HG03103 (cell line): Measurements from ENCODE around the gene ADGRL3.

Experiments used
- ATAC-seq: cut with Tn5 transposase; IDR thresholded peaks from one replicate; pipeline ENCODE4 v1.9.1; 2021; ENCODE audit warnings: low read depth; ENCODE audit not compliant: unreplicated experiment

Gene ADGRL3

DNA sequence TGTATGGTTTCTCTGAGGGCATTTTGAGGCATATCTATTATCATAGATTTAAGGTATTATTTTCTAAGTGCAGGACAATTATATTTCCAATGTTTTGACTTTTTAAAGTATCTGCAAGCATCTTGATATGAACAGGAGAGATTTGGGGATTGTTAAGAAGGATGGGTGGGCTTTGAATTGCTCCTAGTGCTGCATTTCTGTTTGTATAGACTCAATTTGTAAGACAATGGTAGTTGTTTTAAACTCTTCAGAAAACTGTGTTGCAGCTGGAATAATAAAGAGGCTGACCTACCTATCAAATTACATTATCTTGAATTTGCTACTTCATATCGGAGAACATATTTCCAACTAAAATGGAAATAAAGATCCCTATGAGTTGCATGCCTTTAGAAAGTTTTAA is 570.3 kb downstream of the ADGRL3 start:
- no peak for ATAC-seq

DNA sequence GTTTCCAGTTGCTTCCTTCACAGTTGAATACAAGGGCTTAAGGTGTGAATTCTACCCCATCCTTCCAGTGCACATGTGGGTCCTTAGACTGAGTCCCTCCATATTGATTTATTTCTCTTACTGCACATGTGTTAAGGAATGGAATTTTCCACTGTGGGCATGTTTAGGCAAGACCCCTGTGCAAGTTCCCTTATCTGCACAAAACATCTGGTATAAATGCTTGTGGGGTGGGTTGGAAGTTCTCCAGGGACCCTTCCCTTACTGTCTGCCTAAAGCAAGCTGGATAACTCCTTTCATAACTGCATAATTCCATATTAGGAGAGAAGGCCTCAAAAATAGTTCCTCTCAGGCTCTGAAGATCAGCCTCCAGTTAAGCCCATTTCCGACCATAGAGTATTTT is 570.9 kb downstream of the ADGRL3 start:
- no peak for ATAC-seq

DNA sequence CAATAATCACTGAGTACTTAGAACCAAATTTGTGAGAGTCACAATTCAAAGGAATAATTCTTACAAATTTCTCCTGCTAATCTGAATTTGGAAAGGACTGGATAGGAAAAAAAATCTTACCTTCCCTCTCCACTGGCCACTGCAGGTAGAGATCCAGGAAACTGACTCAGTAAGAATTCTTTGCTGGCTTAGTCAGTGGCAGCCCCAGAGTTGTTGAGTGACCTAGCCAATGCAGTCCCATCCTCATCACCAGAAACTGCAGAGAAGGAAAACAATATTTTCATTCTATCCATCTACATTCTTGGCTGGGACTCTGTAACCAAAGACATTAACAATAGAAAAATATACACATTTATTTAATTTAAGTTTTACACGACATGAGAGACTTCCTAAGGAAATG is 572.0 kb downstream of the ADGRL3 start:
- no peak for ATAC-seq

DNA sequence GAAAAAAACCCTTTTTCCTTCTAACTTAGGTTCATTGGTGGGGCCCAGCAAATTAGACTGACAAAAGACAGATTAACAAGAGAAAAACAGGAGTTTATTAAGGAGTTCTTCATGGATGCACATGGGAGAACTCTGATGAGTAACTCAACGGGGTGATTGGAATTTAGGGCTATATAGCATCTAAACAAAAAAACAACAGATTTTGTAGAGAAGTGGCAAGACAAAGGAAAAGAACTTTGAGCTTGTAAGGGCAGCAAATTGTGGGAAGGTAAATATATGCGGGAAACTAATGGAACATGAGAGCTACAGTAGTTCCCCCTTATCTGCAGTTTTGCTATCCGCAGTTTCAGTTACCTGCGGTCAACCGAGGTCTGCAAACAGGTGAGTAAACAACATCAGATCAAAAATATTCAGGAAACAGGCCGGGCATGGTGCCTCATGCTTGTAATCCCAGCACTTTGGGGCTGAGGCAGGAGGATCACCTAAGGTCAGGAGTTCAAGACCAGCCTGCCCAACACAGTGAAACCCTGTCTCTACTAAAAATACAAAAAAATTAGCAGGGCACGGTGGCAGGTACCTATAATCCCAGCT is 573.6 kb downstream of the ADGRL3 start:
- no peak for ATAC-seq

DNA sequence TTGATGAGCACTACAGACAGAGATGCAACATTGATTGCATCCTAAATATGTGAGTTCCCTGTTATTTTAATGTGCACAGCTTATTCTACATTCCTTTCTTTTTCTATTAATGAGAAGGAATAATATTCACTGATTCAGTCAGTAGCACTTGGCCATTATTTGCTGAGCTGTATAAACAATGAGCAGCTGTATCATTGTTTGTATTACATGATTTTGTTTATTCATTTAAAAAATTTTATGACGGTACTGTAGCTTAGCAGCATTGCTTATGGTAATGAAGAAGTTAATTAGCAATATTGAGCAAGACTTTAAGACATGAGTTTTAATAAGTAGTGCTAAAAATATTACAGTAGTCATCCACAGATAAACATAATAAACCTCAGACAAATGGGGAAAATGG is 582.0 kb downstream of the ADGRL3 start:
- no peak for ATAC-seq

DNA sequence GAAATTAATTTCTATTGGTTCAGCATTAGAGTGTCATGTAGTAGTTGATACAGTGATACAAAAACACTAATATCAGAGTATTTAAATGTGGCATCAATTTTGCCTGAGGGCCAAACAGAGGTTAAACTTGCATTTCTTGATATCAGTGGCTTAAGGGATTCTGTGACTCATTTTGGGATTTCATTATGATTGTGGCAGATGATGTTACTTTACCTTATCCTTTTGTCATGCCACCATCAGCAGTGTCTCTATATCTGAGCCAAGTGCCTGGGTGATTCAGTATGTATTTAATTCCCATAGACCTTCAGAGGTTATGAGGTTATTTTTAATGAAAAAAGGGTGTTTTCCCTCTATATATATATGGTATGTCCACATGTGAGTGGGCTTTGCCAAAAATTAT is 582.9 kb downstream of the ADGRL3 start:
- ATAC-seq: no peak

DNA sequence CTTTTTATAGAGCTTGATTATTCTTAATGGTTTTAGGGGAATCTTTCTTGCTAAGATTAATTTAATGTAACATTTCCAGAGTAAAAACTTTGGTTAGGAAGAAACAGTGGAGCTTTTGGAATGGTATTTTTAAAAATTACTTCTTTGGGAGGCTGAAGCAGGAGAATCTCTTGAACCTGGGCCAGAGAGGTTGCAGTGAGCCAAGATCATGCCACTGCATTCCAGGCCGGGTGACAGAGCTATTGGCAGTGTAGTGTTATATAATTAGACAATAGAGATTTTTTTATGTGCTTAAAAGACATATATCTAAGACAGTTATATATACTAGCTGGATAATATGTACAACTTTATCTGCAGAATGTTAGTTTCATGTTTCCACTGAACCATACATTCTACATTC is 585.6 kb downstream of the ADGRL3 start:
- no peak for ATAC-seq

DNA sequence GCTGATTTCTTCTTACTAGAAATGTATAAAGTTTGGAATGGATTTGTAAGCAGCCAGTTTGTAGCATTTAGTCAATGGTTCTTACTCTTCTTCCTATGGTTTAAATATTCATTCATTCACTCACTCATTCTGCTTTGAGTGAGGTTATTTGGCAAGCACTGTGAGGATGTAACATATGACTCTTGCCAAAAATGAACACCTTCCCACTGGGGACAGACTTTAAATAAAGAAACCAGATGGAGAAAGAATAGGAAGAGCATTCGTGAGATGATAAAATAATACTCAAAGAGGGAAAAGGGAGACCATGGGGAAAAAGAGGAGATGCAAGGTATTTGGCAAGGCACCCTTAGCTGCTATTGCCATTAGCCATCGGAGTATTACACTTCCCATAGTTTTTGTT is 586.1 kb downstream of the ADGRL3 start:
- no peak for ATAC-seq

DNA sequence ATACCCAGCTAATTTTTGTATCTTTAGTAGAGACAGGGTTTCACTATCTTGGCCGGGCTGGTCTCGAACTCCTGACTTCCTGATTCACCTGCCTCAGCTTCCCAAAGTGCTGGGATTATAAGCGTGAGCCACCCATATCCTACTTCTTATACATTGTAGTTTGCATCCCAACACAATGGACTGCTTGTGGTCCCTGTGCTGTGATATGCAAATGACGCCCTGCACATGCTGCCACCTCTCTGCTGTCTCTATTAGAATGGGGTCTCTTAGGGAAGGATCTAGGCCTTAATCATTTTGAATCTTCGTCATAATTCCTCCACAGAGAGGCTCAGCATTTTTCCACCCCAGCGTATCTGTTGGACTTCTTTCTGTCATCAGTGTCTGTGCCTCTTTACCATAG is 595.9 kb downstream of the ADGRL3 start:
- no peak for ATAC-seq

DNA sequence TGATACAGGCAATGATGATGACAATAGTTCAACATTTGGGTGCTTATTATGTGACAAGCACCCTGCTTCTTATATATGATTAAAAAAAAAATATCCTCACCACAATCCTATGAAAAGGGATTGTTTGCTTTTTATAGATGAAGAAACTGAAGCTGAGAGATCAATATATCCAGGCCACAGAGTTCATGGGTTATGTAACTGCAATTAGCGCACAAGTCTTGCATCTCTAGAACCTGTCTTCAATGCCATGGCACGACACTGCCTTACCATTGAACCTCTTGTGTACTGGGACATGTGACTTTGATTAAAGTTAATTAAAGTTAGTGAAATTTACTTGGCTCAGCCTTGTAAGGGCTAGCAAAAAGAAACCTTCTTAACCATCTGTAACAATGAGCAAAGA is 599.7 kb downstream of the ADGRL3 start:
- no peak for ATAC-seq

DNA sequence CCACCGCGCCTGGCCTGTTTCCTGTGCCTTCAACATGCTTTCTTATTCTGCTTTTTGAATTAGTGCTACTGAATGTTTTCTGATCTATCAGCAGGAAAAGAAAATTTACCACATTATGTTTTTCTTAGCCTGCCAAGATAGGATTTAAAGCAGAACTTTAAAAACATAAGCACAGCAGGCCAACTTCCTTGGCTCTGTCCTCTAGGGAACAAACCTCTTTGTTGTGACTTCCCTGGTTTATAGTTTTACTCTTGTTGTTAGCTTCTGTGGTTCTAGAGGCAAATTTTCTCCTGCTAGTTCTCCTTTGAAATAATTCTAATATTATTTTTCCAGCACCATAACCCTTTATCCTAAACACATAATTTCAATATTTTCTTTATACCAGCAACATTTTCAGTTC is 605.1 kb downstream of the ADGRL3 start:
- no peak for ATAC-seq

DNA sequence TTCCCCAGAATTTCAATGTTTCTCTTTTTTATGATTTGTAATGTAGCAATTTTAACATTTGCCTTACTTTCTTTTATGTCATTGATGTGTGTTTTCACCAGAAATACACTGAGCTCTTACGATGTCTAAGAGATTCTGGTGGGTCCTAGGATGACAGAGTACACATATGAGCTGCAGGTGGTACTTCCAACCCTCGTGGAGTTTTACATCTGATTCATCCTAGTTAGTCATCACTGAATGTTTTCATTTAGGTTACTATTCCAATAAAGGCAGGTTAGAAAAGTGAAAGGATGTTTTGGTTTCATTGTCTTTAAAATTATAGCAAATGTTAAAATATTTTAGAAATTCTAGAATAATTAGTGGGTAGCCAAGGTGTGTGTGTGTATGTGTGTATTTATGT is 605.9 kb downstream of the ADGRL3 start:
- no peak for ATAC-seq

DNA sequence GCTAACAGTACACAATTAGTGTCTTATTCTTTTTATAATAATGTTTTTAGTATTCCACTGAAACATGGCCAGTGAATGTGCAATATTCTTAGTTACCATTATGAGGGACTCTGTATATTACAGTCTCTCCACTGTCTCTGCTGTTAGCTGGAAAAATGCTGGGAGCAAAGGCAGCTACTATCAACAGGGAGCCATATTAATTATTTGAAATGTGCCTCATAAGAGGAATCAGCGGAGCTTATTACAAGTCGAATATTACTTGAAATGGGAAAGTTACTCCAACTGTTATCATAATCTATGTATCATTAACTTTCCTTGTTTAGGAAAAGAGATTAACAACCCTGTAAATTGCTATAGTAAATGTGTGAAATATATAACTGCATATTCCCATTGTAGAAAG is 612.0 kb downstream of the ADGRL3 start:
- ATAC-seq: no peak

DNA sequence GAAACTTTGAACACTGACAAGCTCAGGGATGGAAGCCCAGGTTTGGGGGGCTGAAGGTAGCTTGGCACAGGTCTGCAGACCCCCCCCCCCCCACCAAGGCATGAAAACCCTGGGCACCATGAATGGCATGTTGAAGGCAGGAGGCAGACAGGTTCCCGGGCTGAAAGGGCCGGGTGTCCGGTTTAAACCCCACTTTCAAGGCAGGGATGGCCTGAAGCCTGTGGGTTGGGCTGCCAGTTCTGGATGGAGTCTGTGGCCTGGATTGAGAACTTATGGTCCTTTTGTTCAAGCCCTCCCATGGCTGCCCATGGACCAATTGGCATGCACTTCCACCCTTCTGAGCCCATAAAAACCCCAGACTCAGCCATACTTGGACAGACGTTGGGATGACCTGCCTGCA is 616.9 kb downstream of the ADGRL3 start:
- no peak for ATAC-seq

DNA sequence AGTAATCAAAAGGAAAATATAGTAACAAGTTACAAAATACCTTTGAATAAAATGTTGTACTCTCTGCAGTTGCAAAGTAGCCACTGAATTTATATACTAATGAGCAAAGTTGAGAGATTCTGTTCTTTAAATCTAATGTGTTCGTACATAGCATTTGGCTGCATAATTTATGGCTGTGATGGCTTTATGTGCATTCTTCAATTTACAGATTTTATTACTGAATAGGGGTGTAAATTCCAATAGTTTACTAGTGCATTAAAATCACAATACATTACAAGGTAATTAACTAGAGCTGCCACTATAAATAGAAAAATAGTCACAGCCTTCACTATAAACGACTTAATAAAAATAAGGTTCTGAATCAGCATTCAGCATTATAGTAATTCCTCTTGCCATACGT is 620.0 kb downstream of the ADGRL3 start:
- ATAC-seq: no peak

DNA sequence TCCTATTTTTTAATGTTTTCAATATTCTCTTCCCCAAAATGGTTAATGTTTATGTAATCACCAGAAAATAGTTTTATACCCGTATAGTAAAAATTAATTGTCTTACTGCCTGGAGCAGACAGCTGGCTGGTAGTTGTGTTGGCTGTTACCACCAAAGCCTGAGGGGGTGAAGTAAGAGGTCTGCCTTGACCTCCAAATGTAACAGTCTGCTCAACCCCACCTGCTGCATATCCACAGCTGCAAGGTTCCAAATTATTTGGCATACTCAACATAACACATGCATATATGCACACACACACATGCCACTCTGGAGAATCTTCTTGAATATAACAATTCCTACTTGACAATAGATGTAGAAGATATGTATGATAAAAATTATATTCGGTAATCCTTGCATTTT is 624.3 kb downstream of the ADGRL3 start:
- ATAC-seq: no peak

DNA sequence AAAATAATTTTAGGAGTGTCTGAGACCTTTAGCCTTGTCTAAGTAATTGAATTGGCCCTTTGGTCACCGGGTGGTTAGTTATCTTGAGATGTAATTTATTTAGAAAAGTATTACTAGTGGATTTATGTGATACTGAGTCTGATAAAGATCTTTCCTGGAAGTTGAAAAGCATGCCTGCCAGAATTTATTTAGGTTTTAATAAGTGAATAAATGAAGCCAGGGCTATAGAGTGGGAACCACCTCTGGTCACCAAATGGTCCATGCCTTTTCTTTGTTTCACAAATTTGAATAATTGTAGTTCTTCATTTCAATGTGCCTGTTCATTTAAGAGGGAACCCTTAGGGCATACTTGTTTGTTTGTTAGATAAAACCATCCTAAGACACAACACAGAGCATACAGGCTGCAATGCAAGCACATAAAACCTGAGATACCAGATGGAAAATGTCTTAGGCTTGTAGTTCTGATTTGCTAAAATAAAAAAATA is 627.8 kb downstream of the ADGRL3 start:
- no peak for ATAC-seq

DNA sequence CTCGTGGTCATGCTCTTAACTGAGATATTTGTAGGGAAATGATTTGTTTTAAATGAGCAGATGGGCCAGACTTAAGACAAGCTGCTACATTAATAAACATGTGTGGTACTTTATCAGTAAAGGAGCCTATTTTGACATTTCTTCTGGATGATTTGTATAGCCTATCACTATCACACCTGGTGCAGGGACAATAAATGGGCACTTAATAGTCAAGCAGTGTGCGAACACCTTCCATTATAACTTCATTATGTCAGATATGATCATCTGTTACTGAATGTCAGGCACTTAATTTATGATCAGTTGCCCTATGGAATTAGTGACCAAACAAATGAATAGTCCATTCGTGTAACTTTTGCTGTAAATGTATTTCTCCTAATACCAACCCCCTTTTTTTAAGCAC is 628.8 kb downstream of the ADGRL3 start:
- no peak for ATAC-seq

DNA sequence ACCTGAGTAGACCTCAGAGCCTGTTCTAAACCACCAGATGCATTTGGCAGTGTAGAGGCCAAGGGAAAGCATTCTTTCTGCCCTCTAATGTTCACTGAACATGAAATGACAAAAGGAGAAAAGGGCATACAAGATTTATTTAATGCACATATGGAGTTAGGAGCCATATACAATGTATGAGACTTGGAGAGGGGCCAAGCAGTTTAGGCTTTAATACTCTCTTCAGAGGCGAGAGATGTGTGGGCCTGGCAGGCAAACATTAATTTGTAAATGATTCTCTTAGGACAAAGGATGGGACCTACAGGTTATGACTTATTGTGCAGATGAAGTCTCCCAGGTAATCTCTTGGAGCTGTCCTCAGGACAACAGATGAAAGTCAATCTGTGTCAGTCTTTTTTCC is 631.9 kb downstream of the ADGRL3 start:
- ATAC-seq: no peak

DNA sequence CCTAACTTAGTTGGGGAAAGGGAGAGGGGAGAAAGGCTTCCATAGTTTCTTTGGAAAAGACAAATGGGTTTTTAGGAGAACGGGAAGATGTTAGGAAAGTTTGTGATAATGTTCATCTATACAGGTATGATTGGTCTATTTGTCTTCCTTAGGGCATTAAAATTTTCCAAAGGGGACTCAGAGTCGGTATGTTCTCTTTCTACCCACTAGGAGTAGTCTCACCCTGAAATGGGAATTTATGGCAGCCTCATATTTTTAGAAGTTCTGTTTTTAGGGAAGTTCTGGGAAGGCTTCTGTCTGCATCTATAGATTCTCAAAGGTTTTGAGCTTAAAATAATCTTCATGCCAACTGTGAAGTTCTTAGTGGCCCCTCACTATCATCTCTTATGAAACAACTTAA is 637.3 kb downstream of the ADGRL3 start:
- ATAC-seq: no peak

DNA sequence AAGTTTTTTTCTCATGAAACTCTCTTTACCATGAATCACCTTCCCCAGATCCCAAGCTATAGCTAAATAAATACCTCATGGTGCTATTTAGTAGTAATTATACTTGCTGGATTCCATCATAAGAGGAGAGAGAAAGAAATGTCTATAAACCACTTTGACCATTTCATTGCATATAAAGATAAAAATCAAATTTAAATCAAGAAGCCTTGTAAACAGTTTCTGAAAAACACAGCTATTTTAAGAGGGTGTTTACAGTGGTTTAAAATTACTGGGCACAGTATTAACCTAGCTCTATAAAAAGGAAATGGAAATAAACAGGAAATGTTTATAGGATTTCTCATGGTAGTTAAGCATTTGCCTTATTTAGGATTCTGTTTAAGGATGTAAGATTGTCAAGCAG is 637.9 kb downstream of the ADGRL3 start:
- ATAC-seq: no peak

DNA sequence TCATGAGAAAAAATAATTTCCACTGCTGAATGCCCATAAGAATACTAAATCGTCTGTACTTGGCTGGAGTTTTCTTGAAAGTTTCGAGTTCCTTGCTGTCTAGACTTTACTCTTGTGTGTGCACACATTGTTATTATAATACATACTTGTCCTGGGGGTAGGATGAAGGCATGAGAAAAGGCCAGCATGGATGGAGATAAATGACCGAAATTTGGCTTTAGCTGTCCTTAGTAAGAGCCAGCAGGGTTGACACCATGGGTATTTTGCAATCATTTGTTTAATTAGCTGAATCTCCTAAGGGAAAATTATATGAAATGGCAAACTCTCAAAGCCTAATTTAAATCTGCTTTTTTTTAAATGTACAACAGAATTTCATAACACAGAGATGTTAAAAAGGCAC is 641.6 kb downstream of the ADGRL3 start:
- ATAC-seq: no peak

DNA sequence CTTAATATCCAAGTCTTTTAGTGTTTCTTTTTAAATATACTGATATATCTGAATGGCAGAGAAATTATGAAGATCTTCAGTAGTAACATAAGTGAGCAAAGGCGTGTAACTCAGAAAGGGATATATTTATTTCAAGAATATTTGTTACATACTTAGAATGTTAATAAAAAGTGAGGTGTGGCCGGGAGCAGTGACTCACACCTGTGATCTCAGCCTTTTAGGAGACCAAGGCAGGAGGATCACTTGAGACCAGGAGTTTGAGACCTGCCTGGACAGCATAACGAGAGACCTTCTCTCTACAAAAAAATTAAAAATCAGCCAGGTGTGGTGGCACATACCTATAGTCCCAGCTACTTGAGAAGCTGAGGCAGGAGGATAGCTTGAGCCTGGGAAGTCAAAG is 651.0 kb downstream of the ADGRL3 start:
- ATAC-seq: no peak
